Measurements from ENCODE around the gene POU2F3.

DNA sequence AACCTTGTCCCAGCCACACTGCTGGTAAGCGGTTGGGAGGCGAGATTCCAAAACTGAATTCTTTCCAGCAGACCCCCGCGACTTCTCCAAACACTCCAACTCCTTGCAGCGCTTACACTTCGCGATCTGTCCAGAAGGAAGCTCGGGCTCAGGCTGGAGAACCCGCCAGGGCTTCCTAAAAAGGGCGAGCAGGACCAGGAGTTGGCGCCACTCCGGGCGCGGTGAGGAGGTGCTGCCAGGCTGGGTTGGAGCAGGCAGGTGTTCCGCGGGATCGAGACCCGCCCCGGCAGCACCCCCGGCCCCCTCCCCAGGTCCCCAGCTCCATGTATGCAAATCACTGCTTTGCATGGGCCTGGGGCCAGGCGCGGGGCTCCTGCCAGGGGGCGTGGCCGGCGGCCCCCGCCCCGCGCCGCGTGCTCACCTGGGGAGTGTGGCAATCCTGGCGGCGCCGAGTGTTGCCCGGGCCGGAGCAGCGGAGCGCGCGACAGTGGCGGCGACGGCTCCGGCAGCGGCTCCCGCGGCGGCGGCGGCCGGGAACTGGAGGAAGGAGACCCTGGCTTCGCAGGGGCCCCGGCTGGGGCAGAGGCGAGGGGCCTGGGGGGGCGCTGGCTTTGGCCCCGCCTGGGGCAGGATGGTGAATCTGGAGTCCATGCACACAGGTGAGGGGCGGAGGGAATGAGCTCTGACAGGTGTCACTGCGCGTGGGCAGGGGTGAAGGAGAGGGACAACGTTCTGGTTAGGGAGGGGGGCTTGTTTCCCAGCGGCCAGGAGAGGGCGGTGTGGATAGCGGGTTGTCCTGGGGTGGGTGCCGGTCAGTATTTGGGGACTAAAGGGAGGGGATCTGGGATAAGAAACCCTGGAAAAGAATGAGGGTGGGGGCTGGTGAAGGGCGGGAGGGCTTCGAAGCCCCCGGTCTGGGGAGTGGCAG is at the start of gene POU2F3:
- TF ChIP-seq CTCF (IDR thresholded peaks at IDR 0.05) (no peak), POLR2A (IDR thresholded peaks at IDR 0.05) (no peak), POLR2AphosphoS5 (IDR thresholded peaks at IDR 0.05) (no peak), EP300 (IDR thresholded peaks at IDR 0.05) (no peak)
